Erythroblast (primary cell): ENCODE results near the gene CTRL.
A peak's percentile ranks its signal among the peaks of the same experiment; 100 is the strongest.

ENCODE experiments used
- DNase-seq, 2 experiments: peaks; one replicate each; lab custom pipeline; 2025; lab: John Stamatoyannopoulos, UW
- GATA1 ChIP-seq: IDR thresholded peaks from 2 replicates; pipeline ENCODE4 v1.6.1; 2011; ENCODE audit warnings: low read depth, mild to moderate bottlenecking, control low read depth, low read length, moderate library complexity
- POLR2A ChIP-seq: IDR thresholded peaks from 2 replicates; pipeline ENCODE4 v1.6.1; 2011; ENCODE audit warnings: mild to moderate bottlenecking, low read length

CTRL gene

DNA sequence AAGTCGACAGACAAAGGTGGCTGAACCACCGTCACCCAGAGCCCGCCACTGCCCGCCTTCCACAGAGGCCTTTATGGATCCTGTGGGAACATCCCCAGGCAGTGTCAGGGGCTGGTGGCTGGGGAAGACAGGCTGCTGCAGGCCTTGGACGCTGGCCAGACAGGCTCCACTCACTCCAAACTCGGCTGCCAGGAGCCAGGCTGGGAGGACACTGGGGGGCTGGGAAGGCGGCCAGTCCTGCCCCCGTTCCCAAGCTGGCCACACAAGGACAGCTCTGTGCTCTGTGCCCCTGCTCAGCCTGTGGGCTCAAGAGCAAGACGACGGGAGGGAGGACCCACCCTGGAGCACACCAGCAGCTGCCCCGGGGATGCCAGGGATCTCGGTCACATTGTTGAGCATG, 19.8 kb upstream of the CTRL start:
- TF ChIP-seq GATA1 (no peak), POLR2A (no peak)
- DNase-seq, result no peak

- DNase-seq, result no peak
- TF ChIP-seq POLR2A (peak; percentile 6), GATA1 (no peak)
Measured at GRCh38 chr16:67950335-67950843, 18.7 kb upstream of the CTRL start.

DNA sequence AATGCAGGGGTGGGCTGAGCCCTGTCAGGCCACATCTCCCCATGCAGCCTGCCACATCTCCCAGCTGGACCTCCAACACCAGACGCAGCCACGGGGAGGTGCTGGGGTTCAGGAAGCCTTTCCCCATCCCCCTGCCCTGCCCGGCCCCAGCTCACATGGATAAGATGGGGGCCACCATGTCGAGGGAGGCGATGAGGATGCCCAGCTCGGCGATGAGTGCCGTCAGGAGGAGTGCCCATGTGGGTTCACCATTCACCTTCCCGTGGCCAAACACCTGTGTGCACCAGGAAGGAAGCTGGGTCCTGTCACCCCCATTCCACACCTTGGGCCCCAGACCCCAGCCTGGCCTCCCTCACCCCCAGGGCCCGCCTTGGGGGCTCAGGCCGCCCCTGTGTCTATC, 18.0 kb upstream of the CTRL start:
- no peak for DNase-seq
- TF ChIP-seq GATA1 (no peak), POLR2A (no peak)

DNA sequence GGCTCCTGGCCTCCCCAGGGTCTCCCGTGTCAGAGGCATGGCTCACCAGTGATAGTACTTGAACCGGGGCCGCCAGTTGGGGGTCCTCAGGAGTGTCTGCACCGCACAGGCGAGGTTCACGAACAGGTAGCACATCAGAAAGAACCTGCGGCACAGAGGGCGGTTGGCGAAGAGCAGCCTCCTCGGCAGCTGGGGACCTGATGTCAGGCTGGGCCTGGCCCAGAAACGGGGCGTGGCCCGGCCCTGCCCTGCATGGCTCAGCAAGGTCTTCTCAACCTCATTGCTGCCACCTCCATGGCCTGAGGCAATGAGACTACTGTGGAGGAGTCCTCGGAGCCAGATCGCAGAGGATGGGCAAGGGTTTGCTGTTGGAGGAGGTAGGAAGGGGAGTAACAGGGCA, 16.4 kb upstream of the CTRL start:
- no peak for TF ChIP-seq POLR2A
- no peak for TF ChIP-seq GATA1

DNA sequence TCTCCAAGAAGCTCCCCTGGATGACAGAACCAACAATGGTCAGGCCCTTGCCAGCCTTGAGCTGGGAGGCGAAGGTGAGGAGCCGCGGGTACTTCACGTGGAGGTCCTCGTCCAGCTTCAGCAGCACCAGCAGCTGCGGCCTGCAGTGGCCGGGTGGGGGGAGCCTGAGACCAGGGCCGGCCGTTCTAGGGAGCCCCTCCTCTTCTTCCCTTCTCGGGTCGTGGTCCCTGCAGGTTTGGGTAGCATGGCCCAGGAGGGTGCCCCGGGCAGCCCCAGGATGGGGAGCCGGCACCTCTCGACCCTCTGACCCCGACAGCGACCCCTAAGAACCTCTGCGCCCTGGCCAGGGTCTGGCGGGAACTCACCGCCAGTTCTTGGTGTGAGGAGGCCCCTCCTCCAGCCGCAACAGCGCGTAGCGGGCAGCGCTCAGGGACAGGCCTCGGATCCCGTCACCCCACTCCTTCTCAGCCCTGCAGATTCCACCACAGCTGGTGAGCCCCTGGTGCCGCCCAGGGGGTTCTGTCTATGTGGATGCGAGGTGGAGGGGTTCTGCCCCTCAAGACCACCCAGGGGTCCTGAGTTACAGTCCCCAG, 15.4 kb upstream of the CTRL start:
- DNase-seq, result no peak

More for the DNA sequence above, 16.4 kb upstream of the CTRL start:
- DNase-seq, result peak in 1 of 2 experiments; percentile 38

DNA sequence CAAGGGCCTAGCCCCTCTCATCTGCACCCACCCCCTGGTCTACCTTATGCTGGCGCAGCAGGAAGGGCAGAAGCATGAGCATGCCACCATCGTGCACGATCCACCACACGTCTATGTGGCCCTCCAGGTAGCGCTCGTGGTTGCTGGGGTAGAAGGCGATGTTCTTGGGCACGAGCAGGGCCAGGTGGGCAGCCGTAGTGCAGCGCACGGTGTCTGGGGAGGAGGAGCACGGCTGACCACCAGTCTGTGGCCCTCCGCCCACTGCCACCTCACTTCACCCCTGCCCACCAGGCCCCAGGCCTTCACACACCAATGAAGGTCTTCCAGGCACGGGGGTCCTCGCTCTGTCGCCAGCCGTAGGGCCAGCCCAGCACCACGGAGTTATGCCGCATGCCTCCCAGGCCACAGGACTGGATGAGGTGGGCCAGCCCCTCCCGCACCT, 14.5 kb upstream of the CTRL start:
- no peak for DNase-seq
- TF ChIP-seq GATA1, result no peak
- TF ChIP-seq POLR2A, result no peak

More for the DNA sequence above, 15.4 kb upstream of the CTRL start:
- TF ChIP-seq GATA1, result no peak
- TF ChIP-seq POLR2A, result no peak

DNA sequence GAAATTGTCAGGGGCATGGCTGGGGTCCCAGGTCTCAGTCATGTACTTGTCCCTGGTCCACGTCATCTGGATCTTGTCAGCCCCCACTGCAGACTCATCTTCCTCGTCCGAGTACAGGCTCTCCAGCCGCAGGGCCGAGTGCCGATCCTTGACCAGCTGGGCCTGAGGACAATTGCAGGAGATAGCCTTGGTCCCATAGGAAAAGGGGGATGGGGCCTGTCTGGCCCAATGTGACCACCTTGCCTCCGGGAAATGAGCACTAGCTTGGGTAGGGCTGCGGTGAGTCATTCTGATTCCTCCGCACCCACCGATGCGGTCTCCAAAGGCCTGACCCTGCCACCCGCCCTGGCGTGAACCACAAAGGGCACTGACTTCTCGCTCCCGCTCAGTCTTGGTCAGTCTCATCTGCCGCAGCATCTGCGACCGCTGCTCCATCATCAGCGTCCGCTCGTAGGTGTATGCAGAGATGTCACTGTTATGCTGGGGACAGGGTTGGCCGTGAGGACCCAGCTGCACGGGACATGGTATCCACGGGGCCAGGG, 13.8 kb upstream of the CTRL start:
- TF ChIP-seq POLR2A, result no peak
- TF ChIP-seq GATA1, result no peak
- no peak for DNase-seq

DNA sequence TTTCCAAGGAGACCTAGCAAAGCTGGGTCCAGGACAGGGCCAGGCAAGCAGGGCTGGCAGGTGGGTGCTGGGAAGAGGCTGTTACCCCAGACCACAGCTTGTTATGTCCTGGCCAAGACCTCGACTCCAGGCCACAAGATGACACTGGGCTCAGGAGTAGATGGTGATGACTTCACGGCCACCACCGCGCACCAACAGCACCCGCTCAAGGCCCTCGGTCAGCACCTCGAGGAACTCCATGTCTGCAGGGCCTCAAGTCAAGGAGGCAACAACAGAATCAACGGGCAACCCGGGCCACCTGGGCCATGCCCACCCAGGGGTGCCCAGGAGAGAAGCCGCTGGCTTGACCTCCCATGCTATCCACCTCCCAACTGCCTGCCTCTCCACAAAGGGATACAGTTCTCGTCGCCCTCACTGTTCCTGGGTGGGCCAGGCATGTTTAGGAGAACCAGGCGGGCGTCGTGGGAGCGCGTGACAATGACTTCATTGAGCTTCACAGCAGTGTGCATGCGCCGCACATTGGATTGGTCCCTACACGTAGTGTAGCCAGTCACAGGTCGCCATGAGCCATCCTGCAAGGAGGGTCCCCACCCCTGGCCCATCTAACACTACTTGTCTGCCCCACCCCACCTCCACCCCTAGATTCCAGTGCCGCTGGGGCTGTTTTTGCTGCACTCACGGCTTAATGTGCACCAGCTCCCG, 13.2 kb upstream of the CTRL start:
- TF ChIP-seq GATA1 (no peak), POLR2A (no peak)
- DNase-seq, result no peak

DNA sequence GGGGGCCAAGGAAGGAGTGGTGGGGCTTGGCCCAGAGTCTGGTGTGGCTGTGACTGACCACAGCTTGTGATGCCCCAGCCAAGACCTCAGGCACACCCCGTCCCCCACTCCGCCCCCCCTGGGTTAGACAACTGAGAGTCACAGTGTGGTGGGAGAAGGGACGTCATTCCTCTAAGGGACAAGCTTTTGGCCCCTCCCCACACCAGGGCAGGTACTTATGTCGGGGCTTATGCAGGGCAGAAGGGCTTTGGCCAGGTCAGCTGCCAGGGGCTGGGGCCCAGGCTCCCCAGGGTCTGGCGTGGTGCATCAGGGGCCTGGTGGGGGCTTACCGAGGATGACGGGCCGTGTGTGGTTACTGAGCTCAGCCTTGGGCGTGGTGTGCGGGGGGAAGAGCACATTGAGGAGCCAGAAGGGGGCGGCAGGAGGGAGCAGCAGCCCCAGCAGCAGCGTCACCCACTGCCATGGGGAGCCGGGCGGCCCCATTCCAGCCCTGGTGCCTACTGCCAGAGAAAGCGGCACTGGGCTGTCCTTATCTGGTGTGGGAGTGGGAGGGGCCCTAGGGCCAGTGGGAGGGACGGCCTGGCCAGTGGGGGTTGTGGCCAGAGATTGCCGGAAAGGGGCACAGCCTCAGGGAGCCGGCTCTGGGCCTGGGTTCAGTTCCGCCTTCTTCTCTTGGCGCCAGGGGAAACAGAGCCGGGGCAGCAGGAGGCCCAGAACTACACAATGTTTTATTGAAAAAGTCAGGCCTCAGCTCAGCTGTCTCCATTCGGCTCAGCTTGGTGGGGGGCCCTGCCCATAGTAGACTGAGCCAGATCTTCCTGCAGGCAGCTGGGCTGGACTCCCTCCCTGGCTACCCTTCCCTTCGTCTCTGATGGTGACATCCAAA, 12.2 kb upstream of the CTRL start, which contains the start of gene LCAT:
Gene LCAT, minus strand, starts transcription at position 502 of the 886 bp plus-strand sequence. Its CDS starts 19 bp downstream, at position 483.
- peak; percentile 23 to 30 for DNase-seq
- TF ChIP-seq POLR2A, result no peak
- no peak for TF ChIP-seq GATA1

- no peak for DNase-seq
- no peak for TF ChIP-seq GATA1
- no peak for TF ChIP-seq POLR2A
Measured at GRCh38 chr16:67943256-67943618, 11.6 kb upstream of the CTRL start.

DNA sequence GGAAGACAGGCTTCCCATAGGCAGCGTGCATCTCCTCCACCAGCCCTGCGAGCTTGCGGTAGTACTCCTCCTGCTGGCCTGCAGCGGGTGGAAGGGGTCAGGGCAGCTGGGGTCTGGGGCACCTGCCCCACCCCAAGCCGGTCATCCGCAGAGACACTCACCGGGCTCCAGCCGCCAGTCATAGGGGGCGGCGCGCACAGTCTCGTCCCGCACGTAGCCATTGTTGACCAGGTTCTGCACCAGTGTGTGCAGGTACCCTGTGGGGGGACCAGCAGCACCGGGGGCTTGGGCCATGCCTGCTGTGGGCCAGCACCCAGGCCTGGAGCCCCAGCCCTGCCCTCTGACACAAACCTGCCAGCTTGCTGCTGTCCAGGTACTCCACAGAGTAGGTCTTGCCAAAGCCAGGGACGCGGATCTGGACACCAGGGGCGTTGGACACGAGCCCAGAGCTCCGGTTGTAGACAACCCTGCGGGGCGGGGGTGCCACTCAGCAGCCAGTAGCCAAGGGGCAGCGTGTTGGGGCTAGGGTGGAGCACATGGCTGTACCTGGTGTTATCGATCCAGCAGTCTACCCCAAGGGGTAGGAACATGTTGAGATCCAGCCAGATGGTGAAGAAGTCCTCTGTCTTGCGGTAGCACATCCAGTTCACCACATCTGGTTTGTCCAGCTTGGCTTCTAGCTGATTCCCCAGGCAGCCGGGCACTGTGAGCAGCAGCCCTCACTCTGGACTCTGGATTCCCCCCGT, 11.0 kb upstream of the CTRL start:
- no peak for DNase-seq
- TF ChIP-seq GATA1, result no peak
- no peak for TF ChIP-seq POLR2A

- no peak for TF ChIP-seq POLR2A
- no peak for TF ChIP-seq GATA1
- DNase-seq, result peak; percentile 56 to 61
Measured at GRCh38 chr16:67942200-67942509, 10.5 kb upstream of the CTRL start.
